Measurements from ENCODE around the gene ARRDC1. TPM values are rescaled to one million over a fixed set of nuclear protein-coding genes. Genes with fewer than 3 reads are reported as not detected.
A peak's percentile ranks its signal among the peaks of the same experiment; 100 is the strongest.

The ARRDC1 gene
- total and polyA plus RNA-seq, 5 donors, result 13.7 to 38.7 (median 21.3) TPM

- 96% methylated on average over 10 of the region's 10 CpGs for WGBS
- intact Hi-C loops (cut with DNase I), result no loop called here
- no peaks in the 10 kb centered on the region for H3K9me3 ChIP-seq (ENCODE audit: control insufficient read depth, low read length)
- H3K4me1 ChIP-seq (ENCODE audit: control insufficient read depth, insufficient read depth, low read length), result no peaks in the 10 kb centered on the region
- no peak overlapping the region for H3K27ac ChIP-seq (ENCODE audit: low read length)
- ATAC-seq, result no peak
- DNase-seq, result no peak
- H3K4me3 ChIP-seq (ENCODE audit: low read length), result no peak overlapping the region
- no peaks in the 10 kb centered on the region for H3K27me3 ChIP-seq (ENCODE audit: control insufficient read depth, insufficient read depth)
These were observed 36.7 kb downstream of the ARRDC1 start for GRCh38 chr9:137642118-137642601.

- DNase-seq (no peak), ATAC-seq (no peak)
- intact Hi-C loops (cut with DNase I), result no loop called here
- no peak overlapping the region for H3K27ac ChIP-seq (ENCODE audit: low read length)
- H3K4me3 ChIP-seq (ENCODE audit: low read length), result no peak overlapping the region
- 98% methylated on average over 5 of the region's 5 CpGs for WGBS
- H3K27me3 ChIP-seq (ENCODE audit: control insufficient read depth, insufficient read depth), result no peaks in the 10 kb centered on the region
- no peaks in the 10 kb centered on the region for H3K4me1 ChIP-seq (ENCODE audit: control insufficient read depth, insufficient read depth, low read length)
- H3K9me3 ChIP-seq (ENCODE audit: control insufficient read depth, low read length), result no peaks in the 10 kb centered on the region
These were observed 37.4 kb downstream of the ARRDC1 start for GRCh38 chr9:137642892-137643291.

- Histone ChIP-seq H3K27ac (ENCODE audit: low read length) (no peak overlapping the region), H3K4me1 (ENCODE audit: control insufficient read depth, insufficient read depth, low read length) (no peaks in the 10 kb centered on the region), H3K27me3 (ENCODE audit: control insufficient read depth, insufficient read depth) (no peaks in the 10 kb centered on the region), H3K4me3 (ENCODE audit: low read length) (no peak overlapping the region), H3K9me3 (ENCODE audit: control insufficient read depth, low read length) (no peaks in the 10 kb centered on the region)
- intact Hi-C loops (cut with DNase I), result no loop called here
- ATAC-seq (no peak), DNase-seq (no peak)
- WGBS, result 90% methylated on average over 14 of the region's 14 CpGs
These were observed 38.4 kb downstream of the ARRDC1 start for GRCh38 chr9:137643921-137644320.

- no peaks in the 10 kb centered on the region for H3K9me3 ChIP-seq (ENCODE audit: control insufficient read depth, low read length)
- no peaks in the 10 kb centered on the region for H3K27me3 ChIP-seq (ENCODE audit: control insufficient read depth, insufficient read depth)
- WGBS, result 91% methylated on average over 5 of the region's 5 CpGs
- intact Hi-C loops (cut with DNase I), result no loop called here
- ATAC-seq, result no peak
- H3K4me3 ChIP-seq (ENCODE audit: low read length), result no peak overlapping the region
- H3K4me1 ChIP-seq (ENCODE audit: control insufficient read depth, insufficient read depth, low read length), result no peaks in the 10 kb centered on the region
- no peak overlapping the region for H3K27ac ChIP-seq (ENCODE audit: low read length)
- DNase-seq, result no peak
These were observed 39.7 kb downstream of the ARRDC1 start for GRCh38 chr9:137645211-137645610.

GRCh38 chr9:137646341-137646740 lies 40.9 kb downstream of the ARRDC1 start:
- Histone ChIP-seq H3K4me1 (ENCODE audit: control insufficient read depth, insufficient read depth, low read length) (no peaks in the 10 kb centered on the region), H3K27me3 (ENCODE audit: control insufficient read depth, insufficient read depth) (no peaks in the 10 kb centered on the region), H3K9me3 (ENCODE audit: control insufficient read depth, low read length) (no peaks in the 10 kb centered on the region), H3K4me3 (ENCODE audit: low read length) (no peak overlapping the region), H3K27ac (ENCODE audit: low read length) (no peak overlapping the region)
- WGBS, result 89% methylated on average over 13 of the region's 13 CpGs
- DNase-seq, result no peak
- intact Hi-C loops (cut with DNase I), result no loop called here
- peak in 1 of 2 donors; percentile 24 for ATAC-seq

GRCh38 chr9:137647096-137647714 lies 41.7 kb downstream of the ARRDC1 start:
- Histone ChIP-seq H3K4me1 (ENCODE audit: control insufficient read depth, insufficient read depth, low read length) (no peaks in the 10 kb centered on the region), H3K27ac (ENCODE audit: low read length) (no peak overlapping the region), H3K4me3 (ENCODE audit: low read length) (no peak overlapping the region), H3K27me3 (ENCODE audit: control insufficient read depth, insufficient read depth) (no peaks in the 10 kb centered on the region), H3K9me3 (ENCODE audit: control insufficient read depth, low read length) (no peaks in the 10 kb centered on the region)
- intact Hi-C loops (cut with DNase I), result no loop called here
- ATAC-seq (no peak), DNase-seq (no peak)
- 77% methylated on average over 15 of the region's 15 CpGs for WGBS

- no peaks in the 10 kb centered on the region for H3K9me3 ChIP-seq (ENCODE audit: control insufficient read depth, low read length)
- no peaks in the 10 kb centered on the region for H3K27me3 ChIP-seq (ENCODE audit: control insufficient read depth, insufficient read depth)
- intact Hi-C loops (cut with DNase I), result no loop called here
- H3K27ac ChIP-seq (ENCODE audit: low read length), result no peak overlapping the region
- DNase-seq (no peak), ATAC-seq (no peak)
- WGBS, result 74% methylated on average over 2 of the region's 2 CpGs
- H3K4me3 ChIP-seq (ENCODE audit: low read length), result no peak overlapping the region
- no peaks in the 10 kb centered on the region for H3K4me1 ChIP-seq (ENCODE audit: control insufficient read depth, insufficient read depth, low read length)
These were observed 42.9 kb downstream of the ARRDC1 start for GRCh38 chr9:137648396-137648795.

GRCh38 chr9:137649553-137649952 lies 44.1 kb downstream of the ARRDC1 start:
- ATAC-seq (peak in 1 of 2 donors; percentile 55), DNase-seq (no peak)
- intact Hi-C loops (cut with DNase I), result no loop called here
- Histone ChIP-seq H3K27ac (ENCODE audit: low read length) (no peak overlapping the region), H3K27me3 (ENCODE audit: control insufficient read depth, insufficient read depth) (no peaks in the 10 kb centered on the region), H3K4me3 (ENCODE audit: low read length) (no peak overlapping the region), H3K4me1 (ENCODE audit: control insufficient read depth, insufficient read depth, low read length) (no peaks in the 10 kb centered on the region), H3K9me3 (ENCODE audit: control insufficient read depth, low read length) (no peaks in the 10 kb centered on the region)
- 64% methylated on average over 9 of the region's 9 CpGs for WGBS

- Histone ChIP-seq H3K27ac (ENCODE audit: low read length) (no peak overlapping the region), H3K9me3 (ENCODE audit: control insufficient read depth, low read length) (no peaks in the 10 kb centered on the region), H3K4me3 (ENCODE audit: low read length) (no peak overlapping the region), H3K27me3 (ENCODE audit: control insufficient read depth, insufficient read depth) (no peaks in the 10 kb centered on the region), H3K4me1 (ENCODE audit: control insufficient read depth, insufficient read depth, low read length) (no peaks in the 10 kb centered on the region)
- intact Hi-C loops (cut with DNase I), result no loop called here
- 96% methylated on average over 2 of the region's 2 CpGs for WGBS
- ATAC-seq (no peak), DNase-seq (no peak)
These were observed 44.8 kb downstream of the ARRDC1 start for GRCh38 chr9:137650259-137650658.

- Histone ChIP-seq H3K27me3 (ENCODE audit: control insufficient read depth, insufficient read depth) (no peaks in the 10 kb centered on the region), H3K4me3 (ENCODE audit: low read length) (no peak overlapping the region), H3K4me1 (ENCODE audit: control insufficient read depth, insufficient read depth, low read length) (no peaks in the 10 kb centered on the region), H3K27ac (ENCODE audit: low read length) (no peak overlapping the region), H3K9me3 (ENCODE audit: control insufficient read depth, low read length) (no peaks in the 10 kb centered on the region)
- intact Hi-C loops (cut with DNase I), result no loop called here
- WGBS, result 95% methylated on average over 7 of the region's 7 CpGs
- DNase-seq (no peak), ATAC-seq (no peak)
These were observed 45.3 kb downstream of the ARRDC1 start for GRCh38 chr9:137650779-137651178.

- WGBS, result 97% methylated on average over 6 of the region's 6 CpGs
- intact Hi-C loops (cut with DNase I), result no loop called here
- Histone ChIP-seq H3K4me1 (ENCODE audit: control insufficient read depth, insufficient read depth, low read length) (no peaks in the 10 kb centered on the region), H3K27ac (ENCODE audit: low read length) (no peak overlapping the region), H3K4me3 (ENCODE audit: low read length) (no peak overlapping the region), H3K27me3 (ENCODE audit: control insufficient read depth, insufficient read depth) (no peaks in the 10 kb centered on the region), H3K9me3 (ENCODE audit: control insufficient read depth, low read length) (no peaks in the 10 kb centered on the region)
- DNase-seq (no peak), ATAC-seq (no peak)
These were observed 50.9 kb downstream of the ARRDC1 start for GRCh38 chr9:137656416-137656815.

- H3K4me3 ChIP-seq (ENCODE audit: low read length), result no peak overlapping the region
- intact Hi-C loops (cut with DNase I), result no loop called here
- DNase-seq (no peak), ATAC-seq (no peak)
- H3K27ac ChIP-seq (ENCODE audit: low read length), result no peak overlapping the region
- H3K27me3 ChIP-seq (ENCODE audit: control insufficient read depth, insufficient read depth), result no peaks in the 10 kb centered on the region
- H3K4me1 ChIP-seq (ENCODE audit: control insufficient read depth, insufficient read depth, low read length), result no peaks in the 10 kb centered on the region
- 85% methylated on average over 2 of the region's 2 CpGs for WGBS
- no peaks in the 10 kb centered on the region for H3K9me3 ChIP-seq (ENCODE audit: control insufficient read depth, low read length)
These were observed 52.1 kb downstream of the ARRDC1 start for GRCh38 chr9:137657606-137658005.
